HPDE6-E6E7 (cell line): Measurements from ENCODE around the gene FALEC.

Experiments used
- DNase-seq: peaks from one replicate; pipeline ENCODE4 v3.0.0; 2011; ENCODE audit warnings: missing footprints; ENCODE audit errors: extremely low spot score

The FALEC gene

GRCh38 chr1:150515328-150516049 lies at the start of gene FALEC:
TSS of gene FALEC (plus strand) at chr1:150515752.
- DNase-seq: peak; percentile 97

- no peak for DNase-seq
Measured at GRCh38 chr1:150466964-150467363, 48.6 kb upstream of the FALEC start.

- no peak for DNase-seq
Measured at GRCh38 chr1:150469291-150469690, 46.3 kb upstream of the FALEC start.

GRCh38 chr1:150472601-150473200 lies 42.9 kb upstream of the FALEC start:
- no peak for DNase-seq

GRCh38 chr1:150473659-150474058 lies 41.9 kb upstream of the FALEC start:
- no peak for DNase-seq

- no peak for DNase-seq
Measured at GRCh38 chr1:150474869-150475268, 40.7 kb upstream of the FALEC start.

GRCh38 chr1:150476754-150477153 lies 38.8 kb upstream of the FALEC start:
- DNase-seq: no peak

GRCh38 chr1:150477320-150477719 lies 38.2 kb upstream of the FALEC start:
- DNase-seq: peak; percentile 34

GRCh38 chr1:150477733-150478132 lies 37.8 kb upstream of the FALEC start:
- DNase-seq: peak; percentile 89

GRCh38 chr1:150479370-150479769 lies 36.2 kb upstream of the FALEC start:
- no peak for DNase-seq

- DNase-seq: no peak
Measured at GRCh38 chr1:150479927-150480352, 35.6 kb upstream of the FALEC start.

GRCh38 chr1:150484431-150484830 lies 31.1 kb upstream of the FALEC start:
- DNase-seq: peak; percentile 38

GRCh38 chr1:150484861-150485260 lies 30.7 kb upstream of the FALEC start:
- no peak for DNase-seq

GRCh38 chr1:150486966-150487762 lies 28.4 kb upstream of the FALEC start, which contains the start of gene TARS2:
TSS of gene TARS2 (plus strand) at chr1:150487419. CDS start at chr1:150487451, 32 bp downstream.
- DNase-seq: peak; percentile 98

- DNase-seq: no peak
Measured at GRCh38 chr1:150487763-150488115, 27.8 kb upstream of the FALEC start.

- no peak for DNase-seq
Measured at GRCh38 chr1:150493175-150493574, 22.4 kb upstream of the FALEC start.

- no peak for DNase-seq
Measured at GRCh38 chr1:150498342-150498741, 17.2 kb upstream of the FALEC start.

GRCh38 chr1:150505431-150505830 lies 10.1 kb upstream of the FALEC start:
- no peak for DNase-seq

GRCh38 chr1:150507912-150508864 lies 7.4 kb upstream of the FALEC start, which contains the start of gene ECM1:
TSS of gene ECM1 (plus strand) at chr1:150508109. CDS start at chr1:150508210, 101 bp downstream.
- peak; percentile 88 for DNase-seq

- no peak for DNase-seq
Measured at GRCh38 chr1:150508982-150509381, 6.6 kb upstream of the FALEC start.

- no peak for DNase-seq
Measured at GRCh38 chr1:150511551-150511950, 4.0 kb upstream of the FALEC start.
